Ovary (tissue), 9 donors: ENCODE measurements around the gene CLDND2. TPM values are rescaled to one million over a fixed set of nuclear protein-coding genes. Genes with fewer than 3 reads are reported as not detected.

Experiments used
- DNase-seq, 5 donors: peaks; one replicate each; pipeline ENCODE4 v3.0.0-alpha.2; 2019 to 2020
- H3K27ac ChIP-seq, 2 donors: fragments of 200-600 bp; one replicate each; pipeline versions ENCODE4 v1.5.1 to v1.8.0; 2019 to 2022
- H3K27me3 ChIP-seq: fragments of 200-600 bp; one replicate; pipeline ENCODE4 v1.8.0; 2022
- H3K36me3 ChIP-seq: fragments of 200-600 bp; sonication (generic); one replicate; pipeline ENCODE4 v1.5.1; 2019
- H3K4me1 ChIP-seq: one replicate; pipeline ENCODE4 v1.8.1; 2013; ENCODE audit warnings: mild to moderate bottlenecking, moderate library complexity; ENCODE audit not compliant: insufficient read depth
- H3K4me3 ChIP-seq: fragments of 200-600 bp; sonication (generic); one replicate; pipeline ENCODE4 v1.5.1; 2017
- H3K9me3 ChIP-seq, 2 donors: fragments of 200-600 bp in 1 of 2; sonication (generic) in 1 of 2; one replicate each; pipeline versions ENCODE4 v1.5.1 to v1.8.1; 2013 to 2019; ENCODE audit warnings: mild to moderate bottlenecking in 1 of 2, moderate library complexity in 1 of 2
- CTCF ChIP-seq, 3 donors: fragments of 450-650 bp in 2 of 3; fragments of 200-600 bp in 1 of 3; IDR thresholded peaks; one replicate each; pipeline versions ENCODE4 v1.5.1 to v1.8.0; 2016 to 2022; ENCODE audit warnings: antibody characterized with exemption in 3 of 3, mild to moderate bottlenecking in 1 of 3
- EP300 ChIP-seq: sonication (generic); formaldehyde crosslinking; IDR thresholded peaks from one replicate; pipeline ENCODE4 v1.6.1; 2017; ENCODE audit warnings: antibody characterized with exemption
- POLR2A ChIP-seq: fragments of 450-650 bp; IDR thresholded peaks from one replicate; pipeline ENCODE4 v1.6.1; 2017; ENCODE audit warnings: antibody characterized with exemption, mild to moderate bottlenecking, moderate library complexity
- WGBS, 3 donors: extraction: QIAGEN DNeasy Blood & Tissue Kit in 1 of 3; methylation state at CpG; one replicate each; pipeline versions ENCODE4 v1.1.5 to v1.1.7; 2013 to 2017; 5-methylcytosine and 5-hydroxymethylcytosine counted together
- intact Hi-C, 4 donors: fragments of 100-400 bp; cut with DNase I; formaldehyde crosslinking; loops; one replicate each; pipeline versions ENCODE4 v1.11.0 to v1.15.1; 2022 to 2023
- polyA plus RNA-seq, 2 donors: library from polyadenylated mRNA; stranded (reverse); fragments of 200-250 nt in 1 of 2; fragments of 350-450 nt in 1 of 2; fragmentation: Illumina TruSeq in 1 of 2; extraction: RNeasy Lipid Tissue Mini Kit (QIAGEN cat#74804) in 1 of 2; gene quantifications; one replicate each; pipeline ENCODE4 v1.2.3, GENCODE V29; 2013 to 2014
- total RNA-seq, 7 donors: library from RNA; depleted of rRNA in 2 of 7; stranded (reverse); fragments of >200 nt in 2 of 7; fragmentation: NEBNext Ultra II Directional in 3 of 7; extraction: Animal tissue kit (Norgen Biotek cat#: 25700) in 3 of 7; gene quantifications; one replicate each; pipeline versions ENCODE4 v1.1.0 to v1.2.4, GENCODE V29; 2016 to 2023
- donor health status: DM: no; HTN: no; CAD: no; lungs with moderate emphysema.
- donor health status: DM: no; HTN: no; CAD: no.
- donor health status: Bipolar disorder and iron deficiency.
- donor health status: DM: yes; HTN: yes; CAD: no.
- donor health status: DM: no; HTN: no; CAD: no.
- donor health status: DM: yes; HTN: yes; CAD: no.

CLDND2 gene
- total and polyA plus RNA-seq, 9 donors = 0.59 to 1.9 (median 1.4) TPM; not detected in 4

- 70 to 73% (median 73%) methylated on average over 18 to 19 of the region's 19 CpGs for WGBS, 3 donors
- intact Hi-C loops = loop anchor here in 3 of 4 donors (5.0 to 10.0 kb wide), 4 partner anchors 97 to 319 kb away; no protein-coding TSS in a partner anchor
- Histone ChIP-seq H3K27ac (no peak overlapping the region), H3K9me3 (no peaks in the 10 kb centered on the region), H3K4me3 (no peak overlapping the region), H3K4me1 (peaks cover 2% of the 10 kb centered on the region), H3K36me3 (no peaks in the 10 kb centered on the region), H3K27me3 (no peaks in the 10 kb centered on the region)
- TF ChIP-seq EP300 (no peak), CTCF (IDR thresholded peaks at IDR 0.05) (no peak), POLR2A (no peak)
- DNase-seq = peak in 1 of 5 donors; percentile 37
Measured at GRCh38 chr19:51337861-51338562, 30.8 kb downstream of the CLDND2 start.

GRCh38 chr19:51337141-51337860 lies 31.5 kb downstream of the CLDND2 start:
- TF ChIP-seq POLR2A = no peak
- no peak for TF ChIP-seq EP300
- no peak for TF ChIP-seq CTCF (IDR thresholded peaks at IDR 0.05)
- Histone ChIP-seq H3K9me3 (no peaks in the 10 kb centered on the region), H3K36me3 (no peaks in the 10 kb centered on the region), H3K4me1 (peaks cover 2% of the 10 kb centered on the region), H3K4me3 (no peak overlapping the region), H3K27me3 (no peaks in the 10 kb centered on the region), H3K27ac (no peak overlapping the region)
- intact Hi-C loops = loop anchor here in 3 of 4 donors (5.0 to 10.0 kb wide), 4 partner anchors 98 to 320 kb away; no protein-coding TSS in a partner anchor
- 91 to 94% (median 93%) methylated on average over 13 of the region's 13 CpGs for WGBS, 3 donors
- no peak for DNase-seq

DNA sequence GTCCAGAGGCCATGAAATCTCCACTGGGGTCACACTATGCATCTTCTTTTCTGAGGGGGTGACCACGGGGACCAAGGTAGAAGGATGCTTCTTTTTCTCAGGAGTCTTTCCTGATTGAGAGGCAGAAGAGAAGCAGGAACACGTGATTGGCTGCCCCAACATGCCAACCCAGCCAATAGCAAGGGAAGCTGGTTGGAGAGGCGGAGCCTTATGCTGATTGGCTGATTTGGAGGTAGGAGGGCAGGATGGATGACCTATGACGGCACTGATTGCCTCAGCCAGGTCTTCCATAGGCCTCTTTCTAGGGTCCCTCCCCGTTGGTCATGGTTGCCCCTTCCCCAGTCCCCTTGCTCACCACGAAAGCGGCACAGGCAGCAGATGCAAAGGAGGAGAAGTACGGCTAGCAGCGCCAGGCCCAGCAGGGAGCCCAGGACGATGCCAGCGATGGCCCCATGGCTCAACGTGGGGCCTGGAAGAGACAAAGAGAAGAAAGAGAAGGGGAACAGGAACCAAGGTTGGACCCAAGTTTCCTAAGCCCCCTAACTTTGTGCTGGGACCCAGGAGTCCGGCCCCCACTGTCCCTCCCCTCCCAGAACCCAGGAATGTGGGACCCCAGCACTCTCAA lies 34.9 kb downstream of the CLDND2 start:
- Histone ChIP-seq H3K36me3 (no peaks in the 10 kb centered on the region), H3K27me3 (no peaks in the 10 kb centered on the region), H3K9me3 (no peaks in the 10 kb centered on the region), H3K27ac (no peak overlapping the region), H3K4me1 (no peaks in the 10 kb centered on the region), H3K4me3 (no peak overlapping the region)
- DNase-seq = no peak
- TF ChIP-seq CTCF (IDR thresholded peaks at IDR 0.05) (no peak), POLR2A (no peak), EP300 (no peak)
- WGBS, 3 donors = 89 to 93% (median 91%) methylated on average over 13 of the region's 13 CpGs
- intact Hi-C loops = loop anchor here in 1 of 4 donors (10.0 kb wide), 2 partner anchors 101 to 261 kb away; no protein-coding TSS in a partner anchor

DNA sequence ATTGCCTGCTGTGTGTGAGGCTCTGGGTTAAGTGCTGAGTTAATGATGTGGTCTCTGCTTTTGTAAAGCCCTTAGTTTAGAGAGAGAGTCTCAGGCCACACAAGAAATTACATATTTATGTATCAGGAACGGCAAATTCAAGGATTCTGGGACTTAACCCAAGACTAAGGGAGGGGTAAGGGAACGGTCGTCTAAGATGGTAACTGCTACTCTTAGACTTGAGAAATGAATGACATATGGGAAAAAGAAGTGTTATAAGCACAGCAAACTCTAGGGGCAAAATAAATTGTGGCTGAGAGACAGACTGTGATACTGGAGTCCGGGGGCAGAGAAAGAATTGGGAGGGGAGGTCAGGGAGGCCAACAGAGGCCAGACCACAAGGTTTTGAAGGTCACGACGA lies 37.1 kb downstream of the CLDND2 start:
- H3K36me3 ChIP-seq = no peaks in the 10 kb centered on the region
- no peaks in the 10 kb centered on the region for H3K9me3 ChIP-seq
- H3K4me3 ChIP-seq = no peak overlapping the region
- no peak overlapping the region for H3K27ac ChIP-seq
- no peaks in the 10 kb centered on the region for H3K27me3 ChIP-seq
- 74 to 83% (median 82%) methylated on average over 6 of the region's 6 CpGs for WGBS, 3 donors
- DNase-seq = no peak
- peaks cover 2% of the 10 kb centered on the region for H3K4me1 ChIP-seq
- no peak for TF ChIP-seq POLR2A
- TF ChIP-seq EP300 = no peak
- no peak for TF ChIP-seq CTCF (IDR thresholded peaks at IDR 0.05)
- intact Hi-C loops = loop anchor here in 1 of 4 donors (10.0 kb wide), 2 partner anchors 103 to 263 kb away; no protein-coding TSS in a partner anchor
